HG02870 (cell line): ENCODE measurements around the gene FSIP1.

Experiments used
- ATAC-seq: cut with Tn5 transposase; IDR thresholded peaks from one replicate; pipeline ENCODE4 v1.9.1; 2021; ENCODE audit warnings: mild to moderate bottlenecking, moderate library complexity; ENCODE audit not compliant: unreplicated experiment

Gene FSIP1

DNA sequence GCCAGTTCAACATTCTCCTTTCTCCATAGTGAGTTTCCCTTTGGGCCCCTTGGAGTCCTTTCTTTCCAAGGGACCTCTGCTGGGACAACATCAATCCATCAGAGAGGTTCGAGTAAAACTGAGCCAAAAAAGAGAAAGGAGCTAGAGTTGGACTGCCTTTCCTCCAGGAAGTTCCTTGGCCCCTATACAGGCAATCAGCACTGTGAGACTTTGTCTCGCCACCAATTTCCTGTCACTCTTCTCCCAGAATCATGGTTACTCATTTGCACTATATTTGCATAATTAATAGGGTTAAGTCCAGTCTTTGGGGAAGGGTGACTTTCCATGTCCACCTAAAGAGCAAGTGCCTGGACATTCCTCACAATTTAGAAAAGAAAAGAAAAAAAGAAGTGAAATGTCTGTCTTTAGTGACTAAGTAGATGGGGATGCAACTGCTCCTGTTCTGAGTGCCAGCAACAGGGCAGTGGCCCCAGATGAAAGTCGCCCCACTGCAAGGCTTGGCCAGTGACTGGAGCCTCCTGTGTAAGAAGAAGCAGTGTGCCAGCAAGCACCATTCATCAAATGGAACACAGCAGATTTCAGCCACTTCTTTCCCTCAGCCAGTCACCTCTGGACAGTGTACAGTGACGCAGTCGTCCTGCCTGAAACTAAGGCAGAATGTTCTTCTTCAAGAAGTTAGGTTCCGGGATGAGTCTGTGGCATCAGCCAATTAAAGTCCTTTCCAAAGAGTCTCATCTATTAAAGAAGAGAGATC is 91.6 kb downstream of the FSIP1 start:
- no peak for ATAC-seq

DNA sequence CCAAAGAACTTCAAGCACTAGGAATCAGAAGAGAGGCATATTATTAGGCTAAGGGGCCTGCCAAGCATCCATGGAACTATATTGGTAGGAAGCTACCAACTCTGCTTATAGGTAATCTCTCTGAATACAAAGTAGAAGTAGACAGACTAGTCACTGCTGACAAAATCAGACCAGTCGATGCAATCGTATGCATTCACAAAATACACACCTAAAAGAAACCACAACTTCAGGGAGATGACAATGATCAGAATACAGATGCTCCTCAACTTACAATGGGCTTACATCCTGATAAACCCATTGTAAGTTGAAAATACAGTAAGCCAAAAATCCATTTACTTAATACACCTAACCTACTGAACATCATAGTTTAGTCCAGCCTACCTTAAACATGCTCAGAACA is 94.7 kb downstream of the FSIP1 start:
- no peak for ATAC-seq

DNA sequence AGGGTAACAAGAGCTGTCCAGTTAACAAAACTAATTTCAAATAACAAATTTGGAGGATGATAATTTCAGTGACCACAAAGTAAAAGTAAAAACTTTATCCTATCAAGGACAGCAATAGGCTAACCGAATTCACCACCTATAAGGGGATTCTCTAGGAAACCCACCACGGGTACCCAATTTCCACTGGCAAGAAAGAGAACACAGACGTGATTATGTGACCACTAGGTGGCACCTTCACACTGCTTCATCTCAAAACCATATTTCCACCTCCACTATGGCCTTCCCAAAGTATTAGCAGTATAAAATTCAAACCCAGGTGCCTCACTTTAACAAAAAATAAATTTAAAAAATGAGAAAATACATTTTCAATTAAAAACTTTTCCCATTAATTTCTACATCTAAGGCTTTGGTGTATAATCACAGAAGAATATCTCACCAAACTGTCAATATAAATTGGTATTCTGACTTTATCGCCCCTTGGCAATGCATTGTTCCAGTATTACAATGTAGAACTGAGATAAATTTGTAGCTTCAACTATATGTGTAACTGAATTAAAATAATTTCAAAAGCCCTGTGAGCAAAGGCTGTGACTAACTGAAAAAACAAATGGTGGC is 96.5 kb downstream of the FSIP1 start:
- no peak for ATAC-seq

DNA sequence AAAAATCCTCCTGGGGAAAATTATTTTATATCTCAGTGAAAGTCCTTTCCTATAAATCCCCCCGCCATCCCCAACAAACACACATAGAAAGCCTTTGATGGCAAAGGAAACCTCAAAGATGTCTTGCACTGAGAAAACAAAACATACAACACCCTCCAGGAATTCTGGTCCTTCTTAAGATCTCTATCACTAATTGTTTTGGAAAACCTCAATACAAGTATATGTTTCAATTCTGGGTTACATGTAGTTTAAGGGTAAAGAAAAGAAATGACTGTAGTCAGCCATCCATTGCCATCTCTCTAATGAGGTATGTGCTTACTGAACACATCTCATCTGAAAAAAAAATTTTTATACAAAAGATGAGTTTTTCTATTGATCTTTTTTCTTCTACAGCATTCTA is 97.3 kb downstream of the FSIP1 start:
- ATAC-seq, result no peak

DNA sequence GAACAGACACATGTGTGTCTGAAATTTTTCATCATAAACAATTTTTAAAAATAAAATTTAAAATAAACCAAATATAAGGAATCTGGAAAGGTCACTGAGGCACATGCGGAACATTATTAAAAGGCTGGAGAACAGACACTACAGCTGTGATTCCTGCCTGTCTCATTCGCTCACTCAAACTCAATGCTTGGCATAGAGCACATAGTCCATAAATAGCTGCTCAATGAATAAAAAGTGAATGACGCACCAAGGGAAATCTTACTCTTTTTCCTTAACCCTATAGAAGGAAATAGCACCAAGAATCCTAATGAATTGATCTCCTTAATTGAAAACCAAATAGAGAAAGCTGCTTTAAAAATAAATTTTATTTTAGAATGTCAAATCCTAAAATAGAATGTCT is 98.4 kb downstream of the FSIP1 start:
- ATAC-seq, result no peak

DNA sequence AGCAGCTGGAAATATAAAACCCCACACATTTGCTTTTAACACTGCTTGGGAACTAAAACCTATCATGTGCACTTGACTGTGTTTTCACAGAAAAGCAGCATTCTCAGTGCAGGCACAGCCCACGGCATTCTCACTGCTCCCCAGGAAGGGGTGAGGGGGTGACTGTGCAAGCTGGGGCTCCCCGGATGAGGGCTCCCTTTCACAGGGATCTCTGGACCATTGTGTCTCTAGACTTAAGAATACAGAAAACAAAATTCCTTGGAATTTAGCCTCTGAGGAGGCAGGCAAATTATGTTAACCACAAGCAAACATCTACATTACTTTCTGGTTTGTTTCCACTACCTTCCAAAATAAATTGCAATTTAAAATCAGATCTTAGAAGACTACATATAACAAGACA is 100.3 kb downstream of the FSIP1 start:
- ATAC-seq, result no peak

DNA sequence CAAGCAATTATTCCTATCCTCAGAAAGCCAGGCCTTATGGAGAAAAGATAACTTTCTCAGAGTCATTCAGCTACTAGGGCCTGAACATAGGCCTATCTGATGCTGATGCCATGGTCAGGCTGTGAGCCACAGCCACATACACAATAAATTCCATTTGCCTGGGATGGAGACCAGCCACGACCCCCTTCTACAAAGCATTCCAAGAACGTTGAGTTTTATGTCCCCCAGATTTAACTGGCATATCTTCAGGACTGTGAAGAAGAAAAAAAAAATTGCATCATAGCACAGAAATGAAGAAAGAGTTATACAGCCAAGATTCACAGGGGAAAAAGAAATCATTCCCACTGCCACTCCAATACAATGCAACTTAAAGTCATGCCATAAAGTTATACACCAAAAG is 101.8 kb downstream of the FSIP1 start:
- ATAC-seq, result no peak

DNA sequence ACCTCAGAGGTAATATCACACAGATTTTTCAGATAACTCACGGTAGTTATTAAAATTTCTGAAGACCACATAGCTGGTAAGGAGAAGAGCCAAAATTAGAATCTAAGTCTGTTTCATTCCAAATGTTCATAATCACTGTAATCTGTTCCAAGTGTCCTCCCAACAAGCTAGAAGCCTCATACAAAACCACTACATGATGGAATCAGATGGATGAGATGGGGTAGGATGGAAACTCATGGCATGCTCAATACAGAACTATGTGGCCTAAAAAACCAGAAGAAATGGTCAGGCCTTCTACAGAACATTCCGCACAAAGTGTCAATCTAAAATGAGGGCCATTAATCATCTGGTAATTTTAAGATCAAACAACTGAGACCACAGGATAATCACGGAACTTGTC is 110.0 kb downstream of the FSIP1 start:
- no peak for ATAC-seq

DNA sequence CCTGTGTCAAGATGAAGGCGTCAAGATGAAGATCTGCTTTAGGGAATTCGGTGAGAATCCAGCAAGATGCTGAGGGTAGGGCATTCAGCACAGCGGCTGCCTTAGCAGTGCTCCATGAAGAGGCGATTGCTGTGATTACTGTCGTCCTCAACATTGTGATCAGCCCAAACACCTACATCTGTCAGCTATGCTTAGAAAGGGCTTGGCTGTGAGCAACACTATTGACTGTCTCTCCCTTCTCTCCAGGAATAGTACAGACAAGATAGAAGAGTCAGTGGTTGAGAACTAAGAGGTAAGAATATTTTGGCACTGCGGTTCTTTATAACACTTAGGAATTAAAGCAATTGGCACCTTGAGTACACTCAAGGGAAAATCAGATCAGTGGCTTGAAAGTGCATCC is 110.5 kb downstream of the FSIP1 start:
- ATAC-seq, result no peak

DNA sequence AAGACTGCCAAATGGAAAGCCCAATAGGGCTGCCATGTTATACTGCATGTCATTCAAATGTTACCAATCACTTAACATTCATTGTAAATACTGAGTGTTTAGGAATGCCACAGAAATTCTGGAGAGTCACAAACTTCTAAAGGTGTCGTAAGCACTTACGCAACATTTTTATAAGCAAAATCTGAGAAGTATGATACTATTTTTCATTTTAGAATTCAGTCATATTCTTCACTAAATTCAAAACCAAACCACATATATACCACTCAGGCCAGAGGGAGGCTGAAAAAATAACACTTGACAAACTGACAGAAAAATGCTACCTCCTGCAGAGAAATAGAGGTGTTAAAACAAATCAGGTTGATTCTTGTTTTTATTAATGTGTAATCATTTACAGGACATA is 112.0 kb downstream of the FSIP1 start:
- ATAC-seq, result no peak

DNA sequence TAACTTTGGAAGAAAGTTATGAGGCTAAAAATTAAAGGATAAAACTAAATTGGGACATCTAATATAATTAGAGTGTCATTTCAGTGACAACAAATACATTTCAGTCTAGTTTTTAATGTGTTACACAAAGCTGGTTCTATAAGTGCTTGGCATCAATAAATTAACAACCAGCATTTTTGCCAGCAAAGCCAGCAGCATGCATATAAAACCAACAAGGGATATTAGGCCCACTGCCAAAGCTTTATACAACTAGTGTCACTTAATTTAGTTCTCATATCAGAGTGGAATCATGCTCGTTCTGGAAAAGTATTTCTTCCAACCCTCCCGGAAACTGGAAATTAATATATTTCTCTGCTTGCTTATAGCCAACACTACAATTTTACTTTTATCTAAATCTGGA is 113.0 kb downstream of the FSIP1 start:
- ATAC-seq, result no peak

DNA sequence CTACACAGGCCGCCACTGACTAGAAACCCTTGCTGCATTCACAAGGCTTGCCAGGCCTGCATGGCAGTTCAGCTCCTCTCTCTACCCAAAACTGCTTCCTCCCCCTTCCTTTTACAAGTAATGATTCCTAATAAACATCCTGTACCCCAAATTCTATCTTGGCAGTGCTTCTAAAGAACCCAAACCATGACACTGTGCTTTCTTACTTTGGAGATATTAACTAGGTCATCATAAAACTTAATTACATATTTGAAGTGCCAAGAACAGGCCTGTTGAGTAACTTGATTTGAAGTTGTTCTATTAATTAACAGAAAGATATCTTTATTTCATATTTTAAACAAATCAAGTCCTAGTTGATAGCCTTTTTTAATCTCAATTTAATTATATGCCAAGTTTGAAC is 113.4 kb downstream of the FSIP1 start:
- ATAC-seq, result no peak

DNA sequence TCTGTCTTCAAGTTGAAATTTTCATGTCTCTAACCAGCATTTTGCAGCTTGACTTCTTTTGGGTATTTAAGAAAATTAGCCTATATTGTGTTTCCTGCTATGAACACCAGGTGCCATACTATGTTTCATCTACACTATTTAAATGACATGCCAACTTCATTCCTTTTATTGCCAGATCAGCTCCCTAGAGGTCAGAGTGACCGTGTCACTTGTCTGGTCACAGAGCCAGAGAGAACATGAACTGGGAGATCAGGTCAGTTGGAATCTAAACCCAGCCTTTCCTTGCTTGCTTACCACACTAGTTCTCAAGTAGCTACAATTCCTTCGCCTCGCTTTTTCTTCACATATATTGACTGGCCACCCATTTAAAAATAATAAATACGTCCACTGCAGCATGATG is 114.2 kb downstream of the FSIP1 start:
- ATAC-seq, result no peak

DNA sequence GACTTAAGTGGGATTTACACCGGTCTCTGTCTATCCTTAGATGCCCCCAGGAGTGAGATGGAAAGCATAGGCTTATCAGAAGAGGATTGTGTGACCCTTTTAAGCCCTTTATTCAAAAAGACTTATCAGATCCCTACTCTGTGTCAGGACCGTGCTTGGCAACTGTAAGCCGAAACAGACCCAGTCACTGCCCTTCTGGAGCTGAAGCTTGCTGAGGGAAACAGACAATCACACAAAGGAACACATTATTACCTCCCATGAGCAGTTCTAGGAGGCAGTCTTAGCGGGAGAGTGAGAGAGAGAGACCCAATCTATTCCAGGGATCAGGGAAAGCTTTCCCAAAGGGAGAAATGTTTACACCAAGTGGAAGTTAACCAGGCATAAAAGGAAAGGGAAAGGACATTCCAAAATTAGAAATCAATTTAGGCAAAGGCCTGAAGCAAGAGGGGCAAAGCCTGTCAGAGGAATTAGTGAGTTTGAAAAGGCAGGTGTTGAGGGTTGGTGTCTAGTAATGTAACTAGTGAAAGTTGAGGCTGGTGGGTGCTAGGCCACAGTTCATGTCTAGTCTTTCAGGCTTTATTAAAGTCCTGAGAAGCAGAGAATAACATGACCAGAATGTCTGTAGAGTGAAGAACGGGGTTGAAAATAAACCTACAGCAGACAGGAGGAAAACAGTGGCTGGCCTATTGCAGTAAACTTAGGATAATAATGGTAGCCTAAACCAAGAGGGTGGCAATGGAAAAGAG is 115.1 kb downstream of the FSIP1 start:
- no peak for ATAC-seq

DNA sequence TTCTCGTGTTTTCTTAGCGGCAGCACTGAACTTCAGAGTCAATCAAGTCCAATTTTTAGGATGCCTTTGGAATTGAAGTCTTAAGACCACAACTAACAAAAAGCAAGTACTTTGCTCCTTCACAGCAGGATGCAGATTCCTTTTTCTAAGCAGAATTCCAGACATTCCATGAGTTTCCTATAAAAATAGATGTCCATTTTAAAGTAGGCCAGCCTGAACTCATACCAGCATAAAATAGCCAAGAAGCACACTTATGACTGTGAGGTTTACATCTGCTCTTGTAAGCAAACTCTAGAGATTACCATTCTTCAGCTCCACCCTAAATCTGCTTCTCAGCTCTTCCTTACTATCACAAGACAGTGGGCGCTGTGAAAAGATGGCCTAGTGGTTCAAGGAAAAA is 116.0 kb downstream of the FSIP1 start:
- no peak for ATAC-seq

DNA sequence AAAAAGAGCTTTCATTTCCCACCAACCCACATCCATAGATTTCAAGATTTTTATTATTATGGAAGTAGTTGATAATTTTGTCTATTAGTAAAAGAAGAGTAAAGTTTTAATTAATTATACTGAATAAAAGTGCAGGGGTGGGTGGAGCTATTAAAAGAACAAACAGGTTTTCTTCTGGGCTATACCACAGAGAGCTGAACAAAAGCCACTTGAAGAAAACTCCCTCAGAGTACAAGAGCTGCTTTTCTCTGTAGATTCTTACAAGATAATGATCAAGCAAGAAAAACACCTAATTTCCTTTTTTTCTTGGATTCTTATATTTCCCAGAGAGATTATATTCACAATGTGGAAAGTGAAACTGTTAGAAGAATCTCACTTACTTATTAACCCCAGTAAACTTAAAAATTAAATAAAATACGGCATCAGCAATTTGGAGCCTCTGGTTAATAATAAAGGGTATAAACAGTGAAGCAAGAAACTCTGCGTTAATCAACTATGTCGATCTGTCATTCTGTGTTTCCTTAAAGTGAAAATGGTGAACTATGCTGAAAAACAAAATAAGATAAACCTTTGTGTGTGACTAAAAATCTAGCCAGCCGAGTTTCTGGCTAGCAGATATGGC is 116.9 kb downstream of the FSIP1 start:
- no peak for ATAC-seq

DNA sequence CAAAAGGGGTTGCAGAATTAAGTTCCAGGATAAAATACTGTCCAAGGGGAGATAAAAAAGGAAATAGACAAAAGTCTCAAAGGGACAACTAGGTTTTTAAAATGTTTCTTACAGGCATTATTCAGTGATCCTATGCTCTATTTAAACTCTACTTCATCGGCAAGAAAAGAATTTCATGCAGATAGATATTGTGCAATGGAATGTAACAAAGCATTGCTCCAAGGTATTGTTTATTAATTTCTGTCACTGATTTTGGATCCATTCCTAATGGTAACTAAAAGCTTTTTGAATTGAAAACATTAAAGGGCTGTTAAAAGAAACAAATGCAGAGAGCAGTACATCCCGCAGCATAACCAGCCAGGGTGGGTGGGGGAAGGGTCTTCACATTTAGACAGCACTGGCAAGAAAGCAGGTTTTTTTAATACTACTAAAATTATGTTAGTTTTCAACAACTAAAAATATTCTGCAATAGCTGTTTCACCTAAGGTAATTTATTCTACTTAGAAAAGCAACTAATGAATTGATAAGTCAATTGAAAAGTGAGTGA is 118.9 kb downstream of the FSIP1 start:
- ATAC-seq, result no peak

DNA sequence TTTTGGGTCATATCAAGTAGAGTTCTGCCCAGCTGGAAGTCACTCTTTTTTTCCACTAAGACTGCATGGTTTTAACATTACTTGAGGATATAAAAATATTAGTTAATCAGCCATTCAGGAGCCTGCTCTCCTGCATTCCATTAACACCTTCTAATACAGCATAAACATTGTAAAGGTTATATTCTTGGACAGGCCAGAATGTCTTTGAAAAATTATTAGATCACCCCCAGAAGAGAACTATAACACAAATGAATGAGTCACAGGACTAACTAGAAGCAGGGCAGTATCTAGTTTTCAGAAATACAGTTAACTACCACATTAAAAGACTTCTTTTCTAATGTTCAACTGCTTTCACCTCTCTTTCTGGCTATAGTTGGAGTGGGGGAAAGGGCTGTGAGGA is 120.9 kb downstream of the FSIP1 start:
- ATAC-seq, result no peak

DNA sequence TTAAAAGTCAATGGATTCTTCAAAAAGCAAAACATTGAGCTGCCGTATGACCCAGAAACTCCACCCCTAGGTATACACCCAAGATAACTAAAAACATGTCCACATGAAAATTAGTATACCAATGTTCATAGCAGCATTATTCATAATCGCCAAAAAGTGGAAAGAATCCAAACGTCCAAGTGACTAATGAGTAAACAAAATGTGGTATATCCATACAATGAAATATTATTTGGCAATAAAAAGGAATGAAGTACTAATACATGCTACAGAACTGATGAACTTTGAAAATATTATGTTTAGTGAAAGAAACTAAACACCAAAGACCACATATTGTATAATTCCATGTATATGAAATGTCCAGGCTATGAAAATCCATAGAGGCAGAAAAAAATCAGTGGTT is 123.9 kb downstream of the FSIP1 start:
- no peak for ATAC-seq

DNA sequence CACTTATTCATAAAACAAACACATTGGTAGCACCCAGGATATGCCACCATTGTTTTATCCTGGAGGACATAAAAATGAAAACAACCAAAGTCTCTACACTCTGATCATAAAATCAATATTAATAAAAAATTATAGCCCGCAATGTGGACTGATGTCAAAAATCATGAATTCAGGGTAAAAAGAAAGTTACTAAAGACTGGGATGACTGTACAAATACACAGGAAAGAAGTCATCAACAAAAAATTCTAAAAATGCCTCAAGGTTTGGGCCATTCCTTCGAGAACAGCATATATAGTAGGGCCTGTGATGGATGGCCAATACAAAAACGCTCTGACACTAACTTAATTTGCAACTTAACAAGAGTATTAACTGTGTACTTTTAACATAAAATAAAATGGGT is 125.0 kb downstream of the FSIP1 start:
- no peak for ATAC-seq

DNA sequence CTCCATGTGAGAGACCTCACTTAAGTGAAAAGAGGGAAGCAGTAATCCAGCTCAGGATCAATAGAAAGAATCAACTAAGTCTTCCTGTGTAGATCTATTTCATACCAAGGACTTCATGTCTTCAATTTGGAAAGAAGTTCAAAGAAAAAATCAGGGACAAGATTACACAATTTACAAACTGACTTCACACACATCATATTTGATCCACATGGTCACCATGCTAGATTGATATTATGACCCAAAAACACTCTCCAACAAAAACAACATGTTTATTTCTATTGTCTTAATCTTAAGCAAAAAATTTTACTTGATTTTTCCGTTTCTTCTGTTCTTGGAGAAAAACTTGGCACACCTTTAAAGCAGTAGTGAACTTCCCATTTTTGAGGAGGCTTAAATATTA is 125.5 kb downstream of the FSIP1 start:
- no peak for ATAC-seq

DNA sequence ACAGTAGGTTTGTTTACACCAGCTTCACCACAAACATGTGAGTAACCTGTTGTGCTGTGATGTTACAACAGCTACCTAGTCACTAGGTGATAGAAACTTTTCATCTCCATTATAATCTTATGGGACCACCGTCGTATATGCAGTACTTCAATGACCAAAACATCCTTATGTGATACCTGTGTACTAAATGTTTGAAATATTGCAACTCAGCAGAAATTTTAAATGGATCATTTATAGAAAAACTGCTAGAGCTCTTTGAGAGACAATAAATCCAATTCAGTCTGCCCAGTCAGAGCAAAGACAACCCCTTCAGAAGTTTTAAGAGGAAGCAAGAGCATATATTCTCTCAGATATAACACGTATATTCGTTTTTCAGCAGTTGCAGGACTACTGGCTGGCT is 128.3 kb downstream of the FSIP1 start:
- ATAC-seq, result no peak
